SJSA1 (cell line): ENCODE measurements around the gene DHRS1. TPM values are rescaled to one million over a fixed set of nuclear protein-coding genes. Genes with fewer than 3 reads are reported as not detected.

Experiments
- DNase-seq, 2 experiments: peaks; one replicate each; pipeline ENCODE4 v3.0.0-alpha.2; 2015 to 2020; ENCODE audit warnings: low spot score in 2 of 2, low read depth in 1 of 2
- H3K27ac ChIP-seq: fragments of 250-450 bp; sonication (Bioruptor Pico); 2 replicates; pipeline ENCODE4 v1.5.1; 2020; ENCODE audit warnings: mild to moderate bottlenecking, moderate library complexity
- H3K27me3 ChIP-seq: fragments of 250-450 bp; sonication (Bioruptor Pico); replicated peaks from 2 replicates; pipeline ENCODE4 v1.5.1; 2020; ENCODE audit warnings: mild to moderate bottlenecking, moderate library complexity
- H3K36me3 ChIP-seq: fragments of 250-450 bp; sonication (Bioruptor Pico); 2 replicates; pipeline ENCODE4 v1.5.1; 2020; ENCODE audit warnings: mild to moderate bottlenecking
- H3K4me1 ChIP-seq: fragments of 250-450 bp; sonication (Bioruptor Pico); replicated peaks from 2 replicates; pipeline ENCODE4 v1.6.1; 2021; ENCODE audit warnings: mild to moderate bottlenecking
- H3K4me3 ChIP-seq: fragments of 250-450 bp; sonication (Bioruptor Pico); 2 replicates; pipeline ENCODE4 v1.5.1; 2020; ENCODE audit warnings: mild to moderate bottlenecking
- H3K9me3 ChIP-seq: fragments of 250-450 bp; sonication (Bioruptor Pico); replicated peaks from 2 replicates; pipeline ENCODE4 v1.5.1; 2020; ENCODE audit warnings: mild to moderate bottlenecking
- total RNA-seq: library from RNA; depleted of rRNA; stranded (reverse); fragments of >200 nt; shearing (Covaris generic); gene quantifications from 2 replicates; pipeline ENCODE4 v1.2.3, GENCODE V29; 2014; rRNA removed

DHRS1 gene
- total RNA-seq = 5.4 and 20.5 TPM in 2 replicates

GRCh38 chr14:24299255-24300191 lies at the start of gene DHRS1, which contains the start of gene NOP9:
Gene DHRS1, minus strand, starts transcription at chr14:24299780. Its CDS starts 674 bp downstream, at chr14:24299106.
Gene NOP9, plus strand, starts transcription at chr14:24299850. Its CDS starts 105 bp downstream, at chr14:24299955.
- Histone ChIP-seq H3K27me3 (no peaks in the 10 kb centered on the region), H3K27ac (peak within 1 kb of the TSS; percentile 26), H3K4me1 (peaks cover 24% of the 10 kb centered on the region), H3K4me3 (peak within 1 kb of the TSS; percentile 56), H3K9me3 (no peaks in the 10 kb centered on the region), H3K36me3 (peaks cover 50% of the 10 kb centered on the region)
- peak; percentile 74 to 84 for DNase-seq

GRCh38 chr14:24348186-24348585 lies 48.6 kb upstream of the DHRS1 start:
- no peak for DNase-seq
- no peaks in the 10 kb centered on the region; the same call in 1 of the 2 replicates for H3K27me3 ChIP-seq
- no peak overlapping the region for H3K4me3 ChIP-seq
- peaks cover 8% of the 10 kb centered on the region; the same call in 1 of the 2 replicates for H3K4me1 ChIP-seq
- no peaks in the 10 kb centered on the region for H3K36me3 ChIP-seq
- no peak overlapping the region for H3K27ac ChIP-seq
- no peaks in the 10 kb centered on the region for H3K9me3 ChIP-seq

- Histone ChIP-seq H3K4me1 (peaks cover 8% of the 10 kb centered on the region; the same call in 1 of the 2 replicates), H3K36me3 (no peaks in the 10 kb centered on the region), H3K27me3 (no peaks in the 10 kb centered on the region; the same call in 1 of the 2 replicates), H3K27ac (no peak overlapping the region), H3K9me3 (no peaks in the 10 kb centered on the region), H3K4me3 (no peak overlapping the region)
- no peak for DNase-seq
These were observed 47.6 kb upstream of the DHRS1 start for GRCh38 chr14:24347134-24347533.

GRCh38 chr14:24343795-24344660 lies 44.4 kb upstream of the DHRS1 start:
- no peaks in the 10 kb centered on the region; the same call in 1 of the 2 replicates for H3K27me3 ChIP-seq
- H3K4me1 ChIP-seq = no peaks in the 10 kb centered on the region
- no peak overlapping the region for H3K27ac ChIP-seq
- H3K36me3 ChIP-seq = no peaks in the 10 kb centered on the region
- no peaks in the 10 kb centered on the region for H3K9me3 ChIP-seq
- no peak for DNase-seq
- no peak overlapping the region for H3K4me3 ChIP-seq

GRCh38 chr14:24342889-24343288 lies 43.3 kb upstream of the DHRS1 start:
- Histone ChIP-seq H3K27me3 (no peaks in the 10 kb centered on the region; the same call in 1 of the 2 replicates), H3K27ac (no peak overlapping the region), H3K4me1 (no peaks in the 10 kb centered on the region), H3K9me3 (no peaks in the 10 kb centered on the region), H3K36me3 (no peaks in the 10 kb centered on the region), H3K4me3 (no peak overlapping the region)
- no peak for DNase-seq

- H3K4me1 ChIP-seq = no peaks in the 10 kb centered on the region
- H3K36me3 ChIP-seq = no peaks in the 10 kb centered on the region
- no peaks in the 10 kb centered on the region for H3K9me3 ChIP-seq
- no peak for DNase-seq
- H3K27ac ChIP-seq = no peak overlapping the region
- H3K4me3 ChIP-seq = no peak overlapping the region
- no peaks in the 10 kb centered on the region for H3K27me3 ChIP-seq
These were observed 41.0 kb upstream of the DHRS1 start for GRCh38 chr14:24340606-24341005.

GRCh38 chr14:24339284-24340151 lies 39.9 kb upstream of the DHRS1 start, which contains the start of gene RIPK3:
Gene RIPK3, minus strand, starts transcription at chr14:24339991. Its CDS starts 165 bp downstream, at chr14:24339826.
- H3K9me3 ChIP-seq = no peaks in the 10 kb centered on the region
- H3K36me3 ChIP-seq = no peaks in the 10 kb centered on the region
- no peak for DNase-seq
- H3K4me3 ChIP-seq = no peak within 1 kb of the TSS
- no peaks in the 10 kb centered on the region for H3K27me3 ChIP-seq
- no peaks in the 10 kb centered on the region for H3K4me1 ChIP-seq
- no peak within 1 kb of the TSS for H3K27ac ChIP-seq

- DNase-seq = no peak
- no peaks in the 10 kb centered on the region for H3K9me3 ChIP-seq
- H3K4me1 ChIP-seq = peaks cover 1% of the 10 kb centered on the region
- no peaks in the 10 kb centered on the region for H3K27me3 ChIP-seq
- H3K27ac ChIP-seq = no peak overlapping the region
- no peaks in the 10 kb centered on the region for H3K36me3 ChIP-seq
- H3K4me3 ChIP-seq = no peak overlapping the region
These were observed 39.3 kb upstream of the DHRS1 start for GRCh38 chr14:24338843-24339242.

- no peaks in the 10 kb centered on the region for H3K9me3 ChIP-seq
- H3K27ac ChIP-seq = no peak overlapping the region
- H3K27me3 ChIP-seq = no peaks in the 10 kb centered on the region
- H3K4me1 ChIP-seq = peaks cover 7% of the 10 kb centered on the region
- no peak for DNase-seq
- H3K36me3 ChIP-seq = no peaks in the 10 kb centered on the region
- no peak overlapping the region for H3K4me3 ChIP-seq
These were observed 38.2 kb upstream of the DHRS1 start for GRCh38 chr14:24337824-24338175.

- H3K9me3 ChIP-seq = no peaks in the 10 kb centered on the region
- H3K27me3 ChIP-seq = no peaks in the 10 kb centered on the region
- no peaks in the 10 kb centered on the region for H3K36me3 ChIP-seq
- H3K4me3 ChIP-seq = no peak overlapping the region
- H3K4me1 ChIP-seq = peaks cover 7% of the 10 kb centered on the region
- no peak for DNase-seq
- H3K27ac ChIP-seq = no peak overlapping the region
These were observed 37.7 kb upstream of the DHRS1 start for GRCh38 chr14:24337144-24337823.

GRCh38 chr14:24335461-24336171 lies 36.0 kb upstream of the DHRS1 start:
- Histone ChIP-seq H3K4me3 (no peak overlapping the region), H3K9me3 (no peaks in the 10 kb centered on the region), H3K4me1 (peaks cover 7% of the 10 kb centered on the region), H3K27me3 (no peaks in the 10 kb centered on the region), H3K36me3 (no peaks in the 10 kb centered on the region), H3K27ac (no peak overlapping the region)
- DNase-seq = no peak
